Retinal pigment epithelial cell (primary cell): ENCODE data around the gene KREMEN1.

Experiments
- DNase-seq: peaks from one replicate; pipeline ENCODE4 v3.0.0-alpha.2; 2010; ENCODE audit warnings: low read depth
- H3K4me3 ChIP-seq: 2 replicates; pipeline ENCODE4 v1.5.1; 2011; ENCODE audit warnings: mild to moderate bottlenecking, low read length, control low read depth, moderate library complexity
- CTCF ChIP-seq: conservative IDR thresholded peaks from 2 replicates; pipeline ENCODE4 v1.5.1; 2011; ENCODE audit warnings: low read depth, low read length, control low read depth, inconsistent platforms

KREMEN1 gene

DNA sequence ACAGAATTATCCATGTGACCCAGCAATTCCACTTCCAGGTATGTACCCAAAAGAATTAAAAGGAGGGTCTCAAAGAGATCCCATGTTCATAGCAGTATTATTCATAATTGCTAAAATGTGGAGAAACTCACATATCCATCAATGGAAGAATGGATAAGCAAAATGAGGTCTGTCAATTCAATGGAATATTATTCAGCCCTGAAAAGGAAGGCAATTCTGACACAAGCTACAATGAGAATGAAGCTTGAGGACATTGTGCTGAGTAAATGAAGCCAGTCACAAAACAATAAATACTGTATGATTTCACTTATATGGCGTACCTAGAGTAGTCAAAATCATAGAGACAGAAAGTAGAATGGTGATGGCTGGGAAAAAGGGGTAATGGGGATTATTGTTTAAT lies 113.5 kb downstream of the KREMEN1 start:
- H3K4me3 ChIP-seq: no peak overlapping the region
- no peak for TF ChIP-seq CTCF
- DNase-seq: no peak

DNA sequence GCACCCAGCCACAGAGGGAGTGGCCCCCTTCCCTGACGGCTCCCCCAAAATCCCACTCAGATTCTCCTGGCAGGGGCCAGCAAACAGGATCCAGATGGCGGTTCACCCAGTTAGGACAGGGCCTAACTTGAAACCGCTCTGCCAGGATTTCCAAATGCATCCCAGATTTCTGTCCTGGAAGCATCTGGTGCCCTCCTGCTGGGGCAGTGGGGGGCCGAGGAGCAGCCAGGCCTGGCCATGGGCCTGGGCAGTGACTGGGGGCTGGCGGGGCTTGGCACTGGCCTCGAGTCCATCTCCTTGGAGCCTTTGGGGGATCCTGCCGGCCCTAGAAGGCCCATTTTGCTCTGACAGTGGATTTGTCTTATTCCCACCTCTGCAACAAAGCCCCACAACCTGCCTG lies 115.0 kb downstream of the KREMEN1 start:
- TF ChIP-seq CTCF: no peak
- H3K4me3 ChIP-seq: no peak overlapping the region
- DNase-seq: no peak

DNA sequence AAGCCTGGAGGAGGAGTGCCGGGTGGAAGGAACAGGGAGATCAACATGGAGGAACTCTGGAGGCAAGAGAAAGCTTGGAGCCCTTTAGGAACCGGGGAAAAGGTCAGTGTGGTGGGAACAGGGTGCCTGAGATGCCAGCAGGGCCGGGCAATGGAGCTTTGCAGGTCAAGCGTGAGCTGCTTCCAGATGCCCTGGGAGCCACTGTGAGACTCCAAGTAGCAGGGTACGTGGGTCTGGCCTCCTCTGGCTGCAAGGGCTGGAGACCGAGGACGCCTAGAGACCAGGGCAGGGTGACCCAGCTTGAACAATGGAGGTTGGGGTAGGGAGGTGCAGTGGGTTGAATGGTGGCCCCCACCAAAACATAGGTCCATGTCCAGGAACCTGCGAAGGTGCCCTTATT lies 117.2 kb downstream of the KREMEN1 start:
- H3K4me3 ChIP-seq: no peak overlapping the region
- DNase-seq: no peak
- no peak for TF ChIP-seq CTCF

GRCh38 chr22:29190918-29191317 lies 118.1 kb downstream of the KREMEN1 start:
- no peak for TF ChIP-seq CTCF
- no peak for DNase-seq

GRCh38 chr22:29193021-29193420 lies 120.2 kb downstream of the KREMEN1 start:
- no peak for DNase-seq
- no peak overlapping the region for H3K4me3 ChIP-seq
- no peak for TF ChIP-seq CTCF

More at GRCh38 chr22:29190918-29191317, 118.1 kb downstream of the KREMEN1 start:
- H3K4me3 ChIP-seq: no peak overlapping the region

DNA sequence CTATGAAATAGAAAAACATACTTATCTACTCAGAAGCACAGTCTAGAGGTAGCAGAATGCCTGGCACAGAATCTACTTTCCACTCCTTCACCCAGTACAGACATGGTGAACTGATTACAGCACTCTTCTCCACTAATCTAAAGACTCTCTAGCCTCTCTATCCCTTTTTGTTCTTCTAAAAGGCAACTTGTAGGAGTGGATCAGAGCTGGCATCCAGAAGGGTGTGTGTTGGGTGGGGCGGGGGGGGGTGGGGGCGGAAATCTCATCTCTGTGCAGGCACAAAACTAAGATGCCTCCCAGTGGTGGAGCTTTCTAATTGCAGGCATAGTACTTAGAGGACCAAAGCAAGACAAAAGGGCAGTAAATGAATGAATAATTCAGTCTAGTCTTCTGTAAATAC lies 121.3 kb downstream of the KREMEN1 start:
- TF ChIP-seq CTCF: no peak
- no peak overlapping the region for H3K4me3 ChIP-seq
- DNase-seq: no peak

GRCh38 chr22:29195118-29195963 lies 122.5 kb downstream of the KREMEN1 start:
- no peak overlapping the region for H3K4me3 ChIP-seq
- no peak for DNase-seq
- TF ChIP-seq CTCF: no peak
